ENCODE data around the gene RNPEP.

GRCh38 chr1:202038688-202039346 lies 56.4 kb downstream of the RNPEP start:
- TF ChIP-seq ZNF281 (CRISPR knock-in tag; IDR thresholded peaks at IDR 0.05) (no peak), CTCF (IDR thresholded peaks at IDR 0.05) (no peak), USF1 (CRISPR knock-in tag; IDR thresholded peaks at IDR 0.05) (no peak), USF2 (CRISPR knock-in tag; IDR thresholded peaks at IDR 0.05) (no peak), ZNF671 (CRISPR knock-in tag; IDR thresholded peaks at IDR 0.05) (no peak), MAX (CRISPR knock-in tag; IDR thresholded peaks at IDR 0.05) (no peak), ZNF423 (CRISPR knock-in tag; IDR thresholded peaks at IDR 0.05) (no peak), STAT6 (CRISPR knock-in tag; conservative IDR thresholded peaks at IDR 0.05; ENCODE audit: low read depth) (no peak), ATF2 (CRISPR knock-in tag; IDR thresholded peaks at IDR 0.05; ENCODE audit: borderline replicate concordance, low read depth) (no peak), ESRRA (CRISPR knock-in tag; IDR thresholded peaks at IDR 0.05; ENCODE audit: borderline replicate concordance) (no peak), HMGXB4 (CRISPR knock-in tag; IDR thresholded peaks at IDR 0.05) (no peak)

All from WTC11 (cell line).